NCI-H345 treated with DMSO at 0.1 percent for 48 hours (cell line): ENCODE measurements around the gene LAIR2.

Experiments
- DNase-seq: peaks from one replicate; lab custom pipeline; 2025; ENCODE audit not compliant: unreplicated experiment; lab: John Stamatoyannopoulos, UW

LAIR2 gene

DNA sequence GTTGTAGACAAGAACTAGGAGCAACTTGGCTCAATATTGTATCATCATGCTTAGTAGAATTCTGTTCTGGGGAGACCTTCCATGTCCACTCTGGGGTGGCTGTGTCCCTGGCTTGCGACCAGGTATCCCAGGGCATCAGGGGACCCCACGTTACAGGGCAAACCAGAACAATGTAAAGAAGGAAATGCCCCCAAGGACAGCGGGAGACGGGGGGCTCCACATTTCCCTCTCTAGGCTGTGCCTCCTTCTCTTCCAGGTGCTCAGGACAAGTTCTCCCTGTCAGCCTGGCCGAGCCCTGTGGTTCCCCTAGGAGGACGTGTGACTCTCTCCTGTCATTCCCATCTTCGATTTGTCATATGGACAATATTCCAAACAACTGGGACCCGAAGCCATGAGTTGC is 30.8 kb downstream of the LAIR2 start:
- DNase-seq, result no peak

DNA sequence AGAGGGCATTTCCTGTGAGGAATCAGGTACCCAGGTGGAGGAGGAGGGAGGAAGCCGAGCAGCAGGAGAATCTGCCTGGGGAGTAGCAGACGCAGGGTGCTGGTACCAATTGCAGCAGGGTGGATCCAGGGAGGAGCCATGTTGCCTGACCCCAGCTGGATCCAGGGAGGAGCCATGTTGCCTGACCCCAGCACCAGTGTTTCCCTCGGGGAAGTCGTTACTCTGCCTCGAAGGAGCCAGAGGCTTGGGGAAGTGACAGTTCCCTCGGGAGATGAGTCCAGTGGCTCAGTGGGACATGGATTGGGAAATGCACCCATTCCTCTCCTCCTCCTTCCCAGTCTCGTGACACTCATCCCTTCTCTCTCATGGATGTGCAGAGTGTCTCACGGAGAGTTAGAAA is 31.5 kb downstream of the LAIR2 start:
- DNase-seq, result no peak

DNA sequence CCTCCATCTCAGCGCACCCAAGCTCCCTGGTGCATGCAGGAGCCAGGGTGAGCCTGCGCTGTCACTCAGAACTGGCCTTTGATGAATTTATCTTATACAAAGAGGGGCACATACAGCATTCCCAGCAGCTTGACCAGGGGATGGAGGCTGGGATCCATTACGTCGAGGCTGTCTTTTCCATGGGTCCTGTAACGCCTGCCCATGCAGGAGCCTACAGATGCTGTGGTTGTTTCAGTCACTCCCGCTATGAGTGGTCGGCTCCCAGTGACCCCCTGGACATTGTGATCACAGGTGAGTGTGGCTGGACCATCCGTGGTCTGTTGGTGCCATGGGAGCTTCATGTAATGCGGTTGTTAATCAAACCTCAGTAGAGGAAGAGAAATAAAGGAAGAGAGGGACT is 33.0 kb downstream of the LAIR2 start:
- DNase-seq, result no peak

DNA sequence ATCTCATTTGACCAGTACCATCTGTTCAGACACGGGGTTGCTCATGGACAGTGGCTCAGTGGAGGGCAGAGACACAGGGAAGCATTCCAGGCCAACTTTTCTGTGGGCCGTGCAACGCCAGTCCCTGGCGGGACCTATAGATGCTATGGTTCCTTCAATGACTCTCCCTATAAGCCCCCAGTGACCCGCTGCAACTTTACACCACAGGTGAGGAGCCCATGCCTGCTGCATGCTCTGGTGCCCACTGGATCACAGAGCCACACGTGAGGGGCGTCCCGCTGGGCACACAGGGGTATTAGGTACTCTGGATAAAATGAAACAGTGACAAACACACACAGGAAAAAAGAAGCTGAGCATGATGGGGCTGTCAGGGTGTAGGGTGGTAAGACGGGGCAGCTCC is 34.3 kb downstream of the LAIR2 start:
- DNase-seq, result no peak

DNA sequence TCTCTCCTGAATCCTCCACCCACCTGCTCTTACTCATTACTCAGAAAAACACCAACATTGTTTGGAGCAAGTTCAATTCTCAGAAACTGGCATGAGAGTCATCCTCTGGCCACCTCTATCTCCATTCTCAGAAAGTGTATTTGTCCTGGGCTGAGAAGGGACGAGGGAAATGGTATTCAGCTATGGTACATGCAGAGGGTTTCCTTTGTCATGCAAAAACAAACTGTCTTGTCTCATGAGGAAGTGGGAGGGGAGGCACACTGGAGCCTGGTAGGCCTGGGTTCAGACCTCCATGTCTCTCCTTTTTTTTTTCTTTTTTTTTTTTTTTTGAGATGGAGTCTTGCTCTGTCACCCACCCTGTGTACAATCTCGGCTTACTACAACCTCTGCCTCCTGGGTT is 39.1 kb downstream of the LAIR2 start:
- no peak for DNase-seq

DNA sequence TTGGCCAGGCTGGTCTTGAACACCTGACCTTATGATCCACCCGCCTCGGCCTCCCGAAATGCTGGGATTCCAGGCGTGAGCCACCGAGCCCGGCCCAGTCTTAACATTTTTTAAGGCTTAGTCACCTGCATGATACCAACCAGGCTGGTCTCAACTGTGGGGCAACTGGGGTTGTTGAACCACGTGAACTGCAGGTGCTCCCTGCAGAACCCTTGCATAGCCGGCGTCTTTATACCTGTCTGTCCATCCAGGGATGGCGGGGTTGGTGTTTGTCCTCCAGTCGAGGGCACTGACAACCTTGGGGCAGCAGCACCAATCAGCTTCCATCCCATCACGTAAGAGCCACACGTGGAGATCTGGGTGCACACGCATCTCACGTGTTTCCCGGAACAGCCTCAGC is 46.2 kb downstream of the LAIR2 start:
- DNase-seq, result no peak

DNA sequence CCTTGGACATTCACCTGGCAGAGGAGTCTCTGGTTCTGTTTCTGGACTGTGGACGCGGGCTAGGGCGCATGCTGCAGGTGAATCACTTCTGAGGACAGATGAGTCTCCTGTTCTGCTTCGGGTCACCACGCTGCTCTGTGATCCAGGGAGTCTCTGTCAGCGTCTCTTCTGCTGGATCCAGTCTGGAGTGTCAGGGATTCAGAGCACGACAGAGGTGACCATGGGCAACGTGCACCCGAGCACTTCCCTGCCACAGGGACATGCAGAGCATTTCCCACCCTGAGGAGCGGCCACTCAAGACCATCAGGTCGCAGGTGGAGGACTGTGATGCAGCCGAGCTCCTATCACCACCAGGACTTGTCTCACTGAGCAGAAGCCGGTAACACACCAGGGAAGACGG is 46.6 kb downstream of the LAIR2 start:
- no peak for DNase-seq

DNA sequence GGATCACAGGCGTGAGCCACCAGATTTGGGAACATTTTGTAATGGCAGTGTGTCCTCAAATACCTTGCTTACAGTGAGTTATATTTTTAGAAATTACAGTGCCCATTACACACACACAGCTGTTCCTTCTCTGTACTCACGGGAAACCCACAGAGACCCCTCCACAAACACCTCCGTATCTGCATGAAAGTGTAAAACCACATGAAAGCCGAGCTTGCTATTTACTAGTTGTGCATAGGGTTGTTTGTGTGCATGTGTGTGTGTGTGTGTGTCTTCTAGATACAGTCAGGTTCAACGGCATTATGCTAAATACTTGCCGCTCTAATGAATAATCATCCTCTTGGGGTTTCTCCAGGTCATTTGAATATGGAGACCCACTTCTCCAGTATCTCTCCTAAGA is 48.7 kb downstream of the LAIR2 start:
- no peak for DNase-seq

DNA sequence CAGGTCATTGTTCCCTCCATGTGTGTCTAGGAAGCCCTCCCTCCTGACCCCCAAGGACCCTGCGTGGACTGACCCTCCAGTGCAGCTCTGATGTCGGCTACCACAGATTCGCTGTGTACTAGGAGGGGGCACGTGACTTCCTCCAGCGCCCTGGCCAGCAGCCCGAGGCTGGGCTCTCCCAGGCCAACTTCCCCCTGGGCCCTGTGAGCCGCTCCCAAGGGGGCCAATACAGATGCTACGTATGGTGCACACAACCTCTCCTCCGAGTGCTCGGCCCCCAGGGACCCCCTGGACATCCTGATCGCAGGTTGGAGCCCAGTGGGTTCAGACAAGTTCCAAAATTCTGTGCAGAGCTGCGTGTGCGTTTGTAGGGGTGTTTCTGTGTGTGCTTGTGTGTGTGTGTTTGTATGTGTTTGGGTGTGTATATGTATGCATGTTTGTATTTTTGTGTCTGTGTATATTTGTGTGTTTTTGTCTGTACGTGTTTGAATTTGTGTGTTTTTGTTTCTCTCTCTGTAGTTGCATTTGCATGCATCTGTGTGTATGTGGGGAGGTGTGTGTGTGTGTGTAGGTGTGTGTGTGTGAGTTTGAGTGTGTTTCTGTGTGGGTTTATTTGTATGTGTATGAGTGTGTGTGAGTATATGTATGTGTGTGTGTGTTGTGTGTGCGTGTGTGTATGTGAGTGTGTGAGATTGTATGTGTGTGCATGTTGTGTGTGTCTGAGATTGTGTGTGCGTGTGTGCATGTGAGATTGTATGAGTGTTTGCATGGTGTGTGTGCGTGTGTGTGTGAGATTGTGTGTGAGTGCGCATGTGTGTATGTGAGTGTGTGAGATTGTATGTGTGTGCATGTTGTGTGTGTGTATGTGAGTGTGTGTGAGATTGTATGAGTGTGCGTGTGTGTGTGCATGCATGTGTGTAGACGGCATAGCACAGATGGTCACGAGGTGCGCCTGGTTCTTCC is 49.6 kb downstream of the LAIR2 start:
- no peak for DNase-seq

DNA sequence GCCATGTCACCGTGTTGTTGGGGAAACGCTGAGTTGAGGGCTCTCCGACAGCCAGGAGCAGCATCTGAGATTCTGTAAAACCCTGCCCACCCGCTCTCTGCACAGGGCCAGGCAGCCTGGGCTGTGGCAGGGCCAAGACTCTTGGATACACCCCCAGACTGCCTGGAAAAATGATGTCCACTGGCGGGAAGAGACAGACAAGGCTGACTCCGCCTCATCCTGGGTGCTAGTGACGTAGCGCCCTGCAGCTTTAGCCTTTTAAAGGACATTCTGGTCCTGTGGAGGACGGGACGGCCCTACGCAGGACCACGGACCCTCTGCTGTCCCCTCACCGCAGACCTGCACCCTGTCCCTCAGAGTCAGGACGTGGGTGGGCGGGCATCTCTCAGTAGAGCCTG is 50.3 kb downstream of the LAIR2 start:
- no peak for DNase-seq

DNA sequence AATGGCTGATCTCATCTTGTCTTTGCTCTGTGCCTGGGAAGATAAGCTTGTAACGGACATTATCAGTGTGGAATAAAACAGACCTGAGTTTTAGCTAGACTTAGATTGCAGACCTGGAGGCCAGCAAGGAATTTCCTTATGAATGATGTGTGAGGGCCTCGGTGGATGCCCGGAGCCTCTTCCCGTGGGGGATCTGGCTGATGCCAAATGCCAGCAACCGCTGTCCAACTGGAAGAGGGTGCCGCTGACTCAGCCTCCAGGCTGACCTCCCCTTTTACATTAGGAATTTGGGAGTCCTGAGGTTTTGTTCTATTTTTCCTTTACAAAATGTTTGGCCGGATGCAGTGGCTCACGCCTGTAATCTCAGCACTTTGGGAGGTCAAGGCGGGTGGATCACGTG is 51.4 kb downstream of the LAIR2 start:
- DNase-seq, result no peak

DNA sequence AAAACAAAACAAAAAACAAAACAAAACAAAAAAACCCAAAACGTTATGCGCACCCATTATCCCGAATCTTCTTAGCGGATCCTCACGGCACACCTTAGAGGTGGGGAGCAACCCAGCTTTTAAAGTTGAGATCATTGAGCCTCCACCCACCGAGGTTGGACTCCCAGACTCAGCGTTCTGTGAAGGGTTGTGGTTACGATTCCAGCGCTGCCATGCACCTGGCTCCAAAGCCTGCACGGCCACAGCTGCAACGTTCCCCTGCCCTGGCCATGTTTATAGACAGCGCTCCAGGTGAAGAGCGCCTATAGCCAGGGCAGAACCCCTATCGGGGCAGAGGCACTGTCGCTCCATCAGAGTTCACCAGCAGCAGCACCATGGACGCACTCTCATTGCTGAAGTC is 52.3 kb downstream of the LAIR2 start:
- DNase-seq, result no peak

DNA sequence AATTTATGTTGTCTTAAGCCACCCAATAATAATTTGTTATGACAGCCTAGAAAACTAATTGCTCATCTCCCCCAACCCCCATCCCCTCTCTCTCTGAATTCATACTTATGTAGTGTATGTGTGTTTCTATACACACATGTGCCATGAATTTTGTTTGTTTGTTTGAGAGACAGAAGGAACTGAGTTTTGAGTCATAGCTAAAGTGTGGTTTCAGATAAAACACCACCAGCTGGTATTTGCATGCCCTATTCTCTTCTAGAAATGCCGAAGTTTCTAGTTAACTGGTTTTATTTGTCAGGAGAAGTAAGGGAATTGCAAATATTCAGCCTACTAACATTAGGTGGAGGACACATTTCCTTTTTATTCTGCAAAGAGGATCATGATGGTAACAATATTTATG is 53.6 kb downstream of the LAIR2 start:
- no peak for DNase-seq

DNA sequence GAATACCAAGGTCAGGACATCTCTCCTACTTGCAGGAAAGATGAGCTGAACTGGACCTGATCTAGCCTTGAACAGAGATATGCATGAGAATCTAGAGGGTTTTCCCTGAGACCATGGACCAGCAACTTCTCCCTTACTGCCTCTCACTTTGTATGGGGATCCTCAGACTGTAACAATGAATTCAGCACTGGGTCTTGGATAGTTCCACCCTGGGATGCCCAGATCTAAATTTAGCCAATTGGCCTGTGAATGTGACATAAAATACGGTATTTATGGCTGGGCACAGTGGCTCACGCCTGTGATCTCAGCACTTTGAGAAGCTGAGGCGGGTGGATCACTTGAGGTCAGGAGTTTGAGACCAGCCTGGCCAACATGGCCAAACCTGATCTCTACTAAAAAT is 55.7 kb downstream of the LAIR2 start:
- no peak for DNase-seq
